Occipital lobe (tissue), 2 donors: ENCODE measurements around the gene RNPC3. TPM values are rescaled to one million over a fixed set of nuclear protein-coding genes. Genes with fewer than 3 reads are reported as not detected.

Source experiments
- DNase-seq: peaks from one replicate; lab custom pipeline; 2025; lab: John Stamatoyannopoulos, UW
- total RNA-seq: library from RNA; depleted of rRNA; stranded (reverse); fragments of >200 nt; gene quantifications from one replicate; pipeline ENCODE4 v1.2.3, GENCODE V29; 2014

The RNPC3 gene, protein sequence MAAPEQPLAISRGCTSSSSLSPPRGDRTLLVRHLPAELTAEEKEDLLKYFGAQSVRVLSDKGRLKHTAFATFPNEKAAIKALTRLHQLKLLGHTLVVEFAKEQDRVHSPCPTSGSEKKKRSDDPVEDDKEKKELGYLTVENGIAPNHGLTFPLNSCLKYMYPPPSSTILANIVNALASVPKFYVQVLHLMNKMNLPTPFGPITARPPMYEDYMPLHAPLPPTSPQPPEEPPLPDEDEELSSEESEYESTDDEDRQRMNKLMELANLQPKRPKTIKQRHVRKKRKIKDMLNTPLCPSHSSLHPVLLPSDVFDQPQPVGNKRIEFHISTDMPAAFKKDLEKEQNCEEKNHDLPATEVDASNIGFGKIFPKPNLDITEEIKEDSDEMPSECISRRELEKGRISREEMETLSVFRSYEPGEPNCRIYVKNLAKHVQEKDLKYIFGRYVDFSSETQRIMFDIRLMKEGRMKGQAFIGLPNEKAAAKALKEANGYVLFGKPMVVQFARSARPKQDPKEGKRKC
- total RNA-seq = 29.8 TPM

DNA sequence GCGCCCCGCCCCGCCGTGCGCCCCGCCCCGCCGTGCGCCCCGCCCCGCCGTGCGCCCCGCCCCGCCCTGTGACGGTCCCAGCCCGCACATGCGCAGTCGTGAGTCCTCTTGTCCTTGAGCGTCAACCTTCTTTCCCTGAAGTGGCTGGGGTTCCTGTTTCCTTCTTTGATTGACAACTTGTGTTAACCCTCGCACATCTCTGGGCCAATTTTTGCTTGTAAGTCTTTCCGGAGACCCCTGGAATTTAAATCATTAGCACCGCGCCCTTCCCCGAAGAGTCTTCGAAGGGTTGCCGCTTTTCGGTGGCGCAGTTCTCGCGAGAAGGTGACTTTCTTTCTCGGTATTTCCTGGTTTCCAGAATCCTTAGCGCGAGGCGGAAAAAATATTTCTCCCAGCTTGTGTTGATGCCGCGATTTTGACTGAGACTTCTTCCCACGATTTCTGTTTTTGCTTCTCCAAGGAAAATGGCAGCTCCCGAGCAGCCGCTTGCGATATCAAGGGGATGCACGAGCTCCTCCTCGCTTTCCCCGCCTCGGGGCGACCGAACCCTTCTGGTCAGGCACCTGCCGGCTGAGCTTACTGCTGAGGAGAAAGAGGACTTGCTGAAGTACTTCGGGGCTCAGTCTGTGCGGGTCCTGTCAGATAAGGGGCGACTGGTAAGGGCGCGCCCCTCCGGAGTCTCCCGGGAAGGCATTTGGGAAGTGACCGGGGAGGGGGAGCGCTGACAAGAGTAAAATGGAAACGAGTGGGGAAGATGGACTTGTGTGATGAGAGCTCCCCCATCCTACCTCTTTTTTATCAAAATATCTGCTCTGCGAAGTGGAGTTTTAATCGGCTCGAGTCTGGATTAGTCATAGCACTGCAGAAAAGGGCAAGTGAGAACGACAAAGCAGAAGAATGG, at the start of gene RNPC3:
Gene RNPC3 (plus strand): TSS at position 93 of the 901 bp plus-strand sequence. CDS start 372 bp downstream, at position 465.
- peak; percentile 86 for DNase-seq

DNA sequence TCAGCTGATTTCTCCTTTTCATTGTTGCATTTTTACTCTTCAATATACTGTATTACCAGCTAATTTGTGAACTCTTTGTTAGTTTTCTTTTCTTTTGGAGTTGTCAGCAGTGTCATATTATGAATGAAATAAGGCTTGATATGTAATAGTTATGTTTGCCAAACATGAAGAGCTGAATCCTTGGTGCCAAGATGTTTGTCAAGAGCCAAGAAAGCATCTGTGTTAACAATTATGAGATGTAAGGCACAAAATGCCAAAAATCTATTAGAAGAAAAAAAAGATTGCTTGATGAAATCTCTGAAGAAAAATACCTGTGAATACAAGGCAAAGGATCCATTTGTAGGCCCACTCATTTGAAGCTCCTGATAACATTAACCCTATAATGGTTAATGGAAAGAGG, 48.4 kb upstream of the RNPC3 start:
- no peak for DNase-seq

DNA sequence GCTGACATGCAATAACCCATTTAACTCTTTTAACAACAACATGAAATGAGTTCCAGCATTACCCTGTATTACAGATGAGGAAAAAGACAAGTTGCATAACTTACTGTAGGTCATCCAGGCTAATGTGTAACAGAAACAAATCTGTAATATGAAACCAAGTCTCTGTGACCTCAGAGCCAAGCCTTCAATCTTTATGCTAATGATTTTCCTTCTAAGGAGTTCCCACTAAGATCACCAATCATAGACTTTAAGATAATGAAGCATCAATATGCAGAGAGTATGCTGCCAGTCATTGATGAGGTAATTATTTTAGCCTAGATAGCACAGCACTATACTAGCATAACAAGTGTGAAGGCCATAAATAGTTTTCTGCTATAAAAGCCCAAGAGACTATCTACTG, 35.6 kb upstream of the RNPC3 start:
- DNase-seq = no peak

DNA sequence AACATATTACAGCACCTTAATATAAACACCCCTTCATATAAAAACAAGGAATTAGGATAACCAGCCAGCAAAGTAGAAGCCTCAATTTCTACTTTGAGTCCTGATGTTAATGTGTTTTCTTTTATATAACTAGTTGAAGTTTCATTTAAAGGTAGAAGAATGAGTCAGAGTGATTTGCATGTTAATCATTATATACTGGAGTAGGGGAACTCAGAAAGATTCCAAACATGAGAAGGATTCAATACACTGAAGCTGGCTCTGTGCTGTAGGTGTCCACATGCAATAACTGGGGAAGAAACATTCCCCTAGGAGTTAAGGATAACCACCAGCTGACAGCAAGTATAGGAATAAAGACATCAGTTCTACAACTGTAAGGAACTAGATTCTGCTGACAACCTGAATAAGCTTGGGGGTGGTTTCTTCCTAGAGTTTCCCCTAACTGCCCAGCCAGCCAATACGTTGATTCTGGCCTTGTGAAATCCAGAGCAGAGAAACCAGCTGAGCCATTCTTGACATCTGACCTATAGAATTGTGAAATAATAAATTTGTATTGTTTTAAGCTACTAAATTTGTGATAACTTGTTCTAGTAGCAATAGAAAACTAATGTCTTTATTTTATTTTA, 33.4 kb upstream of the RNPC3 start:
- DNase-seq = no peak

DNA sequence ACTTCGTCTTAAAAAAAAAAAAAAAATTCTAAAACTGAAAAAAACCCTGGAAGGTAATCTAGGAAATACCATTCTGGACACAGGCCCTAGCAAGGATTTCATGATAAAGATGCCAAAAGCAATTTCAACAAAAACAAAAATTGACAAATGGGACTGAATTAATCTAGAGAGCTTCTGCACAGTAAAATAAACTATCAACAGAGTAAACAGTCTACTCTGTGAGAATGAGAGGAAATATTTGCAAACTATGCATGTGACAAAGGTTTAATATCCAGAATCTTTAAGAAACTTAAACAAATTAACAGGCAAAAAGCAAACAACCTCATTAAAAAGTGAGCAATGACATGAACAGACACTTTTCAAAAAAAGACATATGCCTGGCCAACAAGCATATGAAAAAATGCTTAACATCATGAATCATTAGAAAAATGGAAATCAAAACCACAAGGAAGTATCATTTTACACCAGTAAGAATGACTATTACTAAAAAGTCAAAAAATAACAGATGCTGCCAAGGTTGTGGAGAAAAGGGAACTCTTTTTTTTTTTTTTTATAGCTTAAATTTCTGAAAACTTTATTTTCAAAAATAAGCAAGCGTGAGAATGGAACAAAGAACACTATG, 29.4 kb upstream of the RNPC3 start:
- DNase-seq = no peak

DNA sequence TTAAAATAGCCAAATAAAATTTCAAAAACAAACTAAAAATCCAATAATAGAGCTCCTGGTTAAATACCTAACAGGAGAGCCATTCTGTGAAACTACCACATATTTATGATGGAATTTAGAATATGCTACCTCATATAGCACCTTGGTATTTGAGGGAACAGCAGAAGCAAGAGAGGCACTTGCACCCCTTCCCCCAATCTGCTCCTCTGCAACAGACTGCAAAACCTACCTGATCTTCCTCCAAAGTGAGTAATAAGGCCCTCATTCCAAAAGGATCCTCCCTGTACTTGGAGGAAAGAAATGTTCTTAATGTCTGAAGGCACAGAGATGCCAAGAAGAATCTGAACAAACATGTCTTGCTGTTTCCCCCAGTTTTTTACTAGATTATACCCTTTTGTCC, 28.1 kb upstream of the RNPC3 start:
- DNase-seq = no peak

DNA sequence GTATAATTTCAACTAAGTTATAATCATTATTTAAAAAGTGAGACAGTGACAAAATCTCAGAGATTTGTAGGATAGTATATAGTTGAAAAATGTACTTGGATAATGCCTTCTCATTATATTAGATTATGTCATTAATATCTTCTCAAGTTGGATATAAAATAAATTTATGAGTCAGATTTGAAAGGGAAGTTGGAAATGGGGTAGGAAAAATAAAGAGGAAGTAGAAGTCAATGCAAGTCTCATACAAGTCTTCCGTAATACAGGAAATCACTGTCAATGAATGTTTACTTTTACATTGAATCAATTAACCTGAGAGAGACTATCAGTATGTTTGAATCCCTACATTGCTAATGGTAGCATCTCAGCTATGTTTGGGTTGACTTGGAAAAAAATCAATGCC, 16.2 kb upstream of the RNPC3 start:
- no peak for DNase-seq

DNA sequence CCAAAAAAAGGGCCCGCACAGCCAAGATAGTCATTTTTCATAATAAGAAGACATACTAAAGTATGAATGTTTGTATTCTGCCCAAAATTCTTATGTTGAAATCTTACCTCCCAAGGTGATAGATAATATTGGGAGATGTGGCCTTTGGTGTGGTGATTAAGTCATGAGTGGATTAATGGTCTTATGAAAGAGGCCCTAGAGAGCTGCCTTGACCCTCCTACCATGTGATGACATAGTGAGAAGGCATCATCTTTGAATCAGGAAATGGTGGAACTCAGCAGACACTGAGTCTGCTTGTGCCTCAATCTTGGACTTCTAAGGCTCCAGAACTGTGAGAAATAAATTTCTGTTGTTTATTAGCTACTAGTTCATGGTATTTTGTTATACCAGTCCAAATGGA, 11.8 kb upstream of the RNPC3 start:
- no peak for DNase-seq

DNA sequence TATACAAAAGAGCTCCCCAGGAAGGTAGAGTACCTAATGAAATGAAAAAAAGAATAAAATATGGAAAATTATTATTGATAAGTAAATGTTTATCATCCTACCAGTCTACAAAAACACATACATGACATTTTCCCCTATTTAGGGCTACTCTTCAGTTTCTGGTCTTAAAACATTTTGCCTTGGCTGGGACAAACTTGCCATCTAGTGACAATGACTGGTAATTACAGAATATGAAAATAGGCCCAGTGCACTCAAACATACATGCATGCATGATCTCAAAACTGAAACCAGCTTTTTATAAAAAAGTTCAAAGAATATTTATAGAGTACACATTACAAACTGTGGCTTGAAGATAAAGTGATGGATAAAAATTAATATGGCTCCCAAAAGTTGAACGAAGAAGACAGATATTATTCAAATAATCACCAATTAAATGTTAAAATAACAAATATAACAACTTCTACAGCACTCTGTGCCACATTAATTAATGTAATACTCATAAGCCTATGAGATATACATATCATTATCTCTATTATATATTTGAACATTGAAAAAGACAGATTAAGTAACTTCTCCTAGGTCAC, 10.5 kb upstream of the RNPC3 start:
- DNase-seq = no peak

DNA sequence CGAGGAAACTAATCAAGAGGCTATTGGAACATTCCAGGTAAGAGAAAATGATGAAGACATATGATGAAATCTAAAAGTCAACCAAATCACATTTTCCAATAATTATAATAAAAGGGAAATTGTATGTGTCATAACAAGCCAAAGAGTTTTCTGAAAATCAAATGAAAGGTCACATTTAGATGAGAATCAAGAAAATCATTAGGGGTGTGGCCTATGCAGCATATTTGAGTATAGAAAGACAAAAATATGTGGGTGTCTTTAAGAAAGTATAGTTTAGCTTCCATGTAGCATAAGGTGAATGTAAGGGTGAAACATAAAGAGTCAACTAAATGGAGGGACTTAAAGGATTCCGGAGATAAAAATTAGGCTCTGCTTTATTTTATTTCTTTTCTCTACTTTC, 9.2 kb upstream of the RNPC3 start:
- DNase-seq = no peak

DNA sequence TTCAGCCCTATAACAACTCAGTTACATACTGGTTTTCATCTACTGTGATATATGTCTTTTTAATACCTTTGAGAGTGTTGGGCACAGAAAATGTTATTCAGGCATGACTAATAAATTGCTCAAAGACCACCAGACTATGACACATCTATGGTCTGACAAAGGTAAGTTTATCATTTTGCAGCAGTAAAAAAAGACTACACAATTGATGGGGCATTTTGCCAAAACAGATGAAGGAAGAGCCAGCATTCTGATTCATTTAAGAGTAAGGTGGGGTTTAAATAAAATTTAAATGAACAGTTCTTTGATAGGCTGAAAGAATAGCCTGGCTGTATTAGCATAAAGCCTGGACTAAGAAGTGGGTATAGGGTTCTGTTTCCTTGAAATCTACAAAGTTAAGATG, 8.8 kb upstream of the RNPC3 start:
- DNase-seq = no peak

DNA sequence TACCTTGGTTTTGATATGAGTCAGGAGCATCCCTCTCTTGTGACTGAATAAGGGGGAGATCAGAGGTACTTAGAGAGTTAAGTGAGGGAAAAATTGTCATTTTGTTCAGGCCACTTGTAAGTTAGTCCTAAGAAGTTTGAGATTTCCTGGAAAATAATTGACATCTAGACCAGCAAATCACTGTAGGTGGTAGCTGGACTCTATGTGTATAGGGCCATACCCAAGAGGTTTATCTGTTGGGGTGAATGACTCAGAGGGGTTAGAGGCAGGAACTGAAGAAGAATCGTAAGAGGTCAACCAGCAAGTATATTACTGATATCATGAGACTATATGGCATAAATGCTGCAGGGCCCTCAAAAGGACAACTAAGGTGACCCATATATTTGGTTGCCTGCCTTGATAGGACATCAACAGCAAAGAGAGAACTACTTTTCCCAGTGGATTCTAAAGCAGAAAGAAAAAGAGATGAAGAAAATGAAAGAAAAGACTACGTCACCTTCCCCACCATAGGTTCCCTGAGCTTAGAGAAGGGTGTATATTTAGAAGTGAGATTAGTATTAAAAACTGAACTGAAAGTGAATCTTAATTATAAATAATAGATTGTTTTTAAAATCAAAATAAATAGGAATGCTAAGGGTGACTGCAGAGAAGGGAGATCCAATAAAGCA, 8.0 kb upstream of the RNPC3 start:
- no peak for DNase-seq

DNA sequence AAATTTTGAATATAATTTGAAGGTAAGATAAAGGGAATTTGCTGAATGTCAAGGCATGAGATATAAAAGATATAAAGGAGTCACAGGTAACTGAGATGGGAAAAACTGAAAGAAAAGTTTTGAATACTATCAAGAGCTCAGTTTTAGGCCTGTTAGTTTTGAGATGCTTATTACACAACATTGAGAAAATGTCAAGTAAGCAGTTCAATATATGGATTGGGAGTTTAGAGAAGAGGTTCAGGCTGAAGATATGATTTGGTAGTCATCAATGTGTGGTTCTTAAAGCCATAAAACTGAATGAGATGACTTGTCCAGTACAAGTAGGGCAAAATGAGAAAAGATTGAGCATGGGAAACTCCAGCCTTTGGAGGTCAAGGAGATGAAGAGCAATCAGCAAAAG, 4.7 kb upstream of the RNPC3 start:
- DNase-seq = no peak

DNA sequence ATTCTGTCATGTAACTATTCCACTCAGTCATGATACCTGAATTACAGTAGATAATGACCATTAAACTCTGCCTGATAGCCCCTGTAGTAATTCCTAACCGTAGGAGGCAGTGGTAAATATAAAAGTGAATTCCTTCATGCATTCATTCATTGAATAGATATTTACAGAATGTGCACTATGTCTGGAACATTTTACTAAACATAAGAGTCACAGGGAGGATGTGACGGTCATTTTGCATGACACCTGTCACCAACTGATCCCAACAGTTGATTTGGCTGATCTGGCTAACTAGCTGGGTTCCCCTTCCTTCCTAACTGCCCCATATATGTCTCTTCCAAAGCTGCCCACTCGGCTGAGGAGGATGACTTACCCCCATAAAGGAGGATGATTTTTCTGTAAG, 2.2 kb upstream of the RNPC3 start:
- no peak for DNase-seq

DNA sequence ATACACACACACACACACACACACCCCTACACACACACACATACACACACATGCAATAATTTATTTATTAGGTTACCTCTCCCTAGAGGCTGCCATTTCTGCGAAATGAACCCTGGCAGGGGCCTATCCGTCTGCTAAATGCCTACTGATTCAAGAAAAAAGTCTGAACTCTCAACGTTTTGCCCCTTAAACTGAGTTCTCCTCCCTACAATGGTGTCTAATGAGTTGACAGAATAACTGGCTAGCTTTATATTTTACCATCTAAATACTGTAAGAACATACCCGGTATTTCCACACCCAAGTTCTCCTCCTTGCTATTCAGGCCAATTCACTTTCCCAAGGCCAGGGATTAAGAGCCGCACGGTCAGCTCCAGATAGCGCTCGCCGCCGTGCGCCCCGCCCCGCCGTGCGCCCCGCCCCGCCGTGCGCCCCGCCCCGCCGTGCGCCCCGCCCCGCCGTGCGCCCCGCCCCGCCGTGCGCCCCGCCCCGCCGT, 339 bp upstream of the RNPC3 start:
- DNase-seq = no peak

DNA sequence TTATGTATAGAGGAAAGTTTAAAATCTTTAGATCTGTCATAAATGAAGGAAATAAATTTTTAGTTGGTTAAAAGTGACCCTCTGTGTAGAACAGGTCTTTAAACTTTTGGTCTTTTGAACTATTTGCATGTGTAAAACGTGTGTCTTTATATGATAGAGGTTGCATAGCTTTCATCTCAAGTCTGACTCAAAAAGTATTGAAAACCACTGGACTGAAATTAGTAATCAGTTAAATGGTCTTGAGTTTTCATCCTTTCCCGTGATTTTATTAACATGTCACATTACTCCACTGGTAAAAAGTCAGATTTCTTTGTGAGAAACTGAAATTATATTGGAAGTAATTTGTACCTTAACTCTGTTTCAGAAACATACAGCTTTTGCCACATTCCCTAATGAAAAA, 1.8 kb downstream of the RNPC3 start:
- DNase-seq = no peak

DNA sequence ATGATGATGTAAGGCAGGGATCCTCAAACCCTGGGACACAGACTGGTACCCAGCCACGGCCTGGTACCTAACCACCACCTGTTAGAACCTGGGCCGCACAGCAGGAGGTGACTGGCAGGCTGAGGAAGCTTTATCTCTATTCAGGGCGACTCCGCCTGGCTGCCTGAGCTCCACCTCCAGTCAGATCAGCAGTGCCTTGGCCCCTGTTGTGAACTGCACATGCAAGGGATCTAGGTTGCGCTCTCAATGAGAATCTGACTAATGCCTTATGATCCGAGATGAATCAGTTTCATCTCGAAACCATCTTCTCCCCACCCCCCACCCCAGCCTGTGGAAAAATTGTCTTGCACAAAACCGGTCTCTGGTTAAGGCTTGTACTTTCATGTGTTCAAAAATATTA, 4.2 kb downstream of the RNPC3 start:
- no peak for DNase-seq

DNA sequence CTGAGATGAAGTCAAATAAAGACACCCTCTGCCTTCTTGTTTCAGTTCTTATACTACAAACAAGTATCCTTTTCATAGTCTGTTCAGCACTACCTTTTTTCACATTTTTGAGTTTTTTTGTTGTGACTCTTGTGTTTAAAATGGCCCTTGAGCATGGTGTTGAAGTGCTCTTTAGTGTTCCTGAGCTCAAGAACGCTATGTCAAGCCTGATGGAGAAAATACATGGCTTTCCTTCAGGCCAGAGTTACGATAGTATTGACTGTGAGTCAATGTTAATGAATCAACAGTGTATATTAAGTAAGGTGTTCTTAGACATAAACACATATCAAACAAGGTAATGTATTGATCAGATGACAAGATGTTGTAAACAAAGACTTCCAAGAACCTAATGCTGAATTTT, 12.7 kb downstream of the RNPC3 start:
- no peak for DNase-seq

DNA sequence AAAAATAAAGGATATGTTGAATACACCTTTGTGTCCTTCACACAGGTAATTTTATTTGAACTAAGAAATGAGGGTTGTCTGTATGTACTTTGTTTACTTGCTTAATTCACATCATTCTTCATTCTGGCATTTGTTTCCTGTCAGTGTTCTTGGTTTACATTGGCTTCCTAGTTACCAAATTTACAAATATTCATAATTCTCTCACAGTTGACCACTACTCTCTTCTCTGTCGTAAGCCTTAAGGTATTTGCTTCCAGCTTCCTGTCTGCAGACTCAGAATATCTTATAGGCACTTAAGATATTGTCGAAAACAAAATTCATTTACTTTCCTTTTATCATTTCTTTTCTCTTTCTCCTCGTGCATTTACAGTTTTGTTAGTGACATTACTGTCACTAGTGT, 15.9 kb downstream of the RNPC3 start:
- DNase-seq = no peak

DNA sequence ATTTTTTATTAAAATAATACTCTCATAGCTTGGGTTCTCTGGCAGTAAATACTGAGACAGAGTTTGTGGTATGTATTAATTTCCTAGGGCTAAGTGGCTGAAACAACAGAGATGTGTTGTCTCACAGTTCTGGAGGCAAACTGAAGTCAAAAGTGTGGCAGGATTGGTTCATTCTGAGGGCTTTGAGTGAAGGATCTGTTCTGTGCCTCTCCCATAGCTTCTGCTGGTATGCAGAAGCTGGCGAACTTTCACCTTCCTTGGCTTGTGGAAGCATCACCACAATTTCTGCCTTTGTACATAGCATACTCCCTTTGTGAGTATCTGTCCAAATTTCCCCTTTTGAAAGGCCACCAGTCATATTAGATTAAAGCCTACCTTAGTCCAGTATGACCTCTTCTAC, 21.0 kb downstream of the RNPC3 start:
- no peak for DNase-seq
